Thyroid gland (tissue), 4 donors: ENCODE data around the gene DLG2.

ENCODE experiments used
- POLR2A ChIP-seq, 2 donors: fragments of 450-650 bp; IDR thresholded peaks; one replicate each; pipeline ENCODE4 v1.6.1; 2017; ENCODE audit warnings: antibody characterized with exemption in 2 of 2, mild to moderate bottlenecking in 2 of 2, moderate library complexity in 1 of 2
- TF ChIP-seq, protein P1 (sequence below), 6 experiments: fragments of 200-600 bp in 3 of 6; fragments of 450-650 bp in 3 of 6; sonication (generic) in 3 of 6; IDR thresholded peaks; one replicate each; pipeline ENCODE4 v1.5.1; 2016 to 2019; ENCODE audit warnings: antibody characterized with exemption in 6 of 6, mild to moderate bottlenecking in 2 of 6, inconsistent platforms in 1 of 6, moderate library complexity in 1 of 6

DNA sequence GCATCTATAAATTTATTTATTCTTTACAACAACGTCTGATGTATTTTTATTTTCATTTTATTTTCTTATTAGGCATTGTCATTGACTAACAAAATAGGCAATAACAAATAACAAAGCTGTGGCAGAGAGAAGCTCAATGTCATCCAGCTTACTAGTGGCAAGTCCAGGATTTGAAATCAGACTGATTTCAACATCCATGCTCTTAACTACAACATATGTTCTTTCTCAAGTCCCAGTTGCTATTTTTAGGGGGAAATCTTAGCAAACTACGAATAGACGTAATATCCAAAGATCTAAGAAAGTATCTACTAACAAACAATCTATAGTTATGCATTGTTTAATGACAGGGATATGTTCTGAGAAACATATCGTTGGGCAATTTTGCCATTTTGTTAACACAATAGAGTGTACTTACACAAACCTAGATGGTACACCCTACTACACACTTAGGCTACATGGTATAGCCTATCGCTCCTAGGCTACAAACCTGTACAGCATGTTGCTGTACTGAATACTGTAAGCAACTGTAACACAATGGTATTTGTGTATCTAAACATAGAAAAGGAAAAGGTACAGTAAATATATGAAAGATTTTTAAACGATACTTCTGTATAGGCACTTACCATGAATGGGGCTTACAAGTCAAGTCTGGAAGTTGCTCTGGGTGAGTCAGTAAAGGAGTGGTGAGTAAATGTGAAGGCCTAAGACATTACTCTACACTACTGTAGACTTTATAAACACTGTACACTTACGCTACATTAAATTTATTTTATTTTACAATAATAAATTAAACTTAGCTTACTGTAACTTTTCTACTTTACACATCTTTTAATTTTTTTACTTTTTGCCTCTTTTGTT lies 151.3 kb downstream of the DLG2 start:
- no peak for TF ChIP-seq POLR2A (IDR thresholded peaks at IDR 0.05)
- TF ChIP-seq, protein P1, sequence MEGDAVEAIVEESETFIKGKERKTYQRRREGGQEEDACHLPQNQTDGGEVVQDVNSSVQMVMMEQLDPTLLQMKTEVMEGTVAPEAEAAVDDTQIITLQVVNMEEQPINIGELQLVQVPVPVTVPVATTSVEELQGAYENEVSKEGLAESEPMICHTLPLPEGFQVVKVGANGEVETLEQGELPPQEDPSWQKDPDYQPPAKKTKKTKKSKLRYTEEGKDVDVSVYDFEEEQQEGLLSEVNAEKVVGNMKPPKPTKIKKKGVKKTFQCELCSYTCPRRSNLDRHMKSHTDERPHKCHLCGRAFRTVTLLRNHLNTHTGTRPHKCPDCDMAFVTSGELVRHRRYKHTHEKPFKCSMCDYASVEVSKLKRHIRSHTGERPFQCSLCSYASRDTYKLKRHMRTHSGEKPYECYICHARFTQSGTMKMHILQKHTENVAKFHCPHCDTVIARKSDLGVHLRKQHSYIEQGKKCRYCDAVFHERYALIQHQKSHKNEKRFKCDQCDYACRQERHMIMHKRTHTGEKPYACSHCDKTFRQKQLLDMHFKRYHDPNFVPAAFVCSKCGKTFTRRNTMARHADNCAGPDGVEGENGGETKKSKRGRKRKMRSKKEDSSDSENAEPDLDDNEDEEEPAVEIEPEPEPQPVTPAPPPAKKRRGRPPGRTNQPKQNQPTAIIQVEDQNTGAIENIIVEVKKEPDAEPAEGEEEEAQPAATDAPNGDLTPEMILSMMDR (IDR thresholded peaks at IDR 0.05), result no peak
